GM21526 (cell line): ENCODE data around the gene TRIM36.

Experiments
- ATAC-seq: cut with Tn5 transposase; IDR thresholded peaks from one replicate; pipeline ENCODE4 v1.9.1; 2021; ENCODE audit warnings: moderate library complexity; ENCODE audit not compliant: unreplicated experiment, low FRiP score

Gene TRIM36

GRCh38 chr5:115168829-115169486 lies 750 bp downstream of the TRIM36 start:
- peak; percentile 2 for ATAC-seq

- no peak for ATAC-seq
Observed at GRCh38 chr5:115166744-115167393, 2.8 kb downstream of the TRIM36 start.

GRCh38 chr5:115165790-115166189 lies 3.9 kb downstream of the TRIM36 start:
- no peak for ATAC-seq

- no peak for ATAC-seq
Observed at GRCh38 chr5:115160975-115161475, 8.7 kb downstream of the TRIM36 start.

- no peak for ATAC-seq
Observed at GRCh38 chr5:115151208-115151805, 18.4 kb downstream of the TRIM36 start.

- no peak for ATAC-seq
Observed at GRCh38 chr5:115150512-115150911, 19.2 kb downstream of the TRIM36 start.

- ATAC-seq = no peak
Observed at GRCh38 chr5:115147052-115147451, 22.7 kb downstream of the TRIM36 start.

- ATAC-seq = no peak
Observed at GRCh38 chr5:115136294-115136693, 33.4 kb downstream of the TRIM36 start.

- ATAC-seq = peak; percentile 56
Observed at GRCh38 chr5:115132465-115132864, 37.2 kb downstream of the TRIM36 start.

GRCh38 chr5:115126303-115126702 lies 43.4 kb downstream of the TRIM36 start:
- no peak for ATAC-seq

- ATAC-seq = no peak
Observed at GRCh38 chr5:115124741-115125140, 45.0 kb downstream of the TRIM36 start.

- no peak for ATAC-seq
Observed at GRCh38 chr5:115116001-115116400, 53.7 kb downstream of the TRIM36 start.

- ATAC-seq = no peak
Observed at GRCh38 chr5:115109840-115110239, 59.9 kb downstream of the TRIM36 start.

GRCh38 chr5:115109356-115109755 lies 60.4 kb downstream of the TRIM36 start:
- ATAC-seq = no peak

- ATAC-seq = no peak
Observed at GRCh38 chr5:115100319-115100955, 69.3 kb downstream of the TRIM36 start.

GRCh38 chr5:115098041-115098702 lies 71.5 kb downstream of the TRIM36 start:
- ATAC-seq = no peak

GRCh38 chr5:115097236-115097635 lies 72.5 kb downstream of the TRIM36 start:
- no peak for ATAC-seq

GRCh38 chr5:115096034-115096769 lies 73.5 kb downstream of the TRIM36 start:
- ATAC-seq = no peak

- ATAC-seq = no peak
Observed at GRCh38 chr5:115087951-115088350, 81.8 kb downstream of the TRIM36 start.

- no peak for ATAC-seq
Observed at GRCh38 chr5:115086473-115086872, 83.2 kb downstream of the TRIM36 start.
